HK-2 (cell line): ENCODE measurements around the gene GCSAML.
"Not testable (repeated sequence)": the region's sequence is repeated elsewhere in the genome, so short reads cannot be mapped to it uniquely, and the experiment has no call there.

Experiments used
- DNase-seq: peaks from one replicate; pipeline ENCODE4 v3.0.0-alpha.2; 2018; ENCODE audit not compliant: unreplicated experiment

GCSAML gene

DNA sequence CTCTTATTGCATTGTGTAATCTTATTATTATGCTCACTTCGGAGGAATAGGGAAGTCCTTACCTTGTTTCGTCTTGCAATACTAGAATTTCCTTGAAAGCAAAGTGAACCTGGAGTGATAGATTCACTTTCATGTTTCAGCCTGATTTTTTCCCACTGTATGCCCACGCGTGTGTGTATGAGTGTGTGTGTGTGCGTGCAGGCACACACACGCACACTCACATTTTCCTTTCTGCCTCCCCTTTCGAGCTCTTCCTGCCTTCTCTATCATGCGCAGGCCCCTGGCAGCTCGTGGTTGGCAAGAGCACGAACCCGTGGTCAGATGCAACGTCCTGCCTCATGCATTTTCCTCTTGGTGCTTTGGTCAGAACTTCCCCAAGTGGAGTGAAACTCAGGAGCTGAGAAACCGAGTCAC lies at the start of gene GCSAML:
Gene GCSAML, plus strand, starts transcription at position 366 of the 414 bp plus-strand sequence. CDS start 58 bp downstream, outside the sequence.
- no peak for DNase-seq

DNA sequence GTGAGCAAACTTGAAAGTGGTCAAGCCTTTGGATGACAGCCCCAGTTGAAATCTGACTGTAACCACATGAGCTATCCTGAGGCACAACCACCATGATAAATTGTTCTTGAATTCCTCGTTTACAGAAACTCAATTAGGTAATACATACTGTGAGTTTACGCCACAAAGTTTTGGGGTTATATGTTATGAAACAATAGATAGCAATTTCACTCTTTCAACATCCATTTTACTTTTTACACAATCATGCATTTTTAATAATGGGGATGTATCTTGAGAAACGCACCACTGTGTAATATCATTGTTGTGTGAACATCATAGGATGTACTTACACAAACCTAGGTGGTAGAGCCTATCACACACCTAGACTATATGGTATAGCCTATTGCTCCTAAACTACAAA lies 48.1 kb upstream of the GCSAML start:
- DNase-seq = no peak

DNA sequence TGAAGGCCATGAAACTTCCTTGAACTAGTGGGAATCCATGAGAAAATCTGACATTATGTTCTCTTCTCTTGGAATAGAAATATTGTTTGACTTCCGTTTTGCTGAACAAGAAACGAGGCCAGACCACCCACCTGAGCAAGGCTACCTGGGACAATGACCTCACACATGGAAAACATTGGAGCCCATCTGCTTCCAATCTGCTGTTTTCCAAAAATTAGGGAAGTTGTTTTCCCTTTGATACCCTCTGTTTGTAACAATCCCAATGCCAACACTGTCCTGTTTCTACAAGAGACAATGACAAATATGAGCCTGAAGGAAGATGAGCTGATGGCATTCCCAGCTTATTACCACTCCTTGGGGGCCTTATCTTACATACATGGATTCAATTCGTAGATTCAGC lies 42.1 kb upstream of the GCSAML start:
- no peak for DNase-seq

DNA sequence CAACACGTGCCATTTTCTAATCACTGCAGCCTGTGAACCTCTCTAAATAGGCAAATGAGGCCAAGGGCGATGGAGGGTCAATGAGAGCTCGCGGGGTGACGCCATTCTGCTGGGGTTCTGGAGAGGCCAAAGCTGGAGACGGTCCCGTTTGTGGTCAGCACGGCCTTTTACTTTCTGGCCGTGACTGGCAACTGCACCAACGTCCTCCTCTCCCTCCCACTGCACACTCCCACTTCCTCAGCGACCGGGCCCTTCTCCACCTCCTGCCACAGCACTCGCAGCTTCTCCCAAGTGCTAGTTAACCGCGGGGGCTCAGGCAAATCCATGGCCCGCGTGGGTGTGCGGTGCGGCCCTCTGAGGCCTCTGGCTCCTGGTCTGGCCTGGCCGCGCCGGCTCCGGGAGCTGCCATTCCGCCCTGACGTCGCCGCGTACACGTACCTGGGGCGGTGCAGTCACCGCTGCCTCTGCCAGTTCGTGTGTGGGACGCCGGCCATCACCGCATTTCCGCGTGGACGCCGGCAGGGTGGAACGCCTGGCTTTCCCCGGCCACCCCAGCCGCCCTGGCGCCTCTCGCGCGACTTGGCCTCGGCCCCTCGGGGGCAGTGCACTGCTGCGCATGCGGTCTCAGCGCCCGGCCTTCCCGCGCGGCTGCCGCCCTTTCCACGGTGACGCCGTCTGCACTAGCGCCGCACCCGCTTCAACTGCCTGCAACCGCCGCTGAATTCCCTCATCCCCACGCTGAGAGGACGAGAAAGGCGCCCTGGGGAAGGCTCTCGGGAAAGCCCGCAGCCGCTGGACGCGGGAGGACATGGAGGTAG lies 30.9 kb upstream of the GCSAML start:
- DNase-seq = no peak

DNA sequence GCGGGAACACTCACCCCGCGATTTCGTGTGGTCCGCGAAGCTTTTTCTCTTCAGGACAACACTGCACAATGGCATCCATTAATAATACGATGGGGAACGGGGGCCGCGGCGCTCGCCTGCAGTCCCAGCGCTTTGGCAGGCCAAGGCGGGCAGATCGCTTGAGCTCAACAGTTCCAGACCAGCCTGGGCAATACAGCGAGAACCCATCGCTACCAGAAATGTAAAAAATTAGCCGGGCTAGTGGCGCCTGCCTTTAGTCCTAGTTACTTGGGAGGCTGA lies 30.4 kb upstream of the GCSAML start:
- no peak for DNase-seq

DNA sequence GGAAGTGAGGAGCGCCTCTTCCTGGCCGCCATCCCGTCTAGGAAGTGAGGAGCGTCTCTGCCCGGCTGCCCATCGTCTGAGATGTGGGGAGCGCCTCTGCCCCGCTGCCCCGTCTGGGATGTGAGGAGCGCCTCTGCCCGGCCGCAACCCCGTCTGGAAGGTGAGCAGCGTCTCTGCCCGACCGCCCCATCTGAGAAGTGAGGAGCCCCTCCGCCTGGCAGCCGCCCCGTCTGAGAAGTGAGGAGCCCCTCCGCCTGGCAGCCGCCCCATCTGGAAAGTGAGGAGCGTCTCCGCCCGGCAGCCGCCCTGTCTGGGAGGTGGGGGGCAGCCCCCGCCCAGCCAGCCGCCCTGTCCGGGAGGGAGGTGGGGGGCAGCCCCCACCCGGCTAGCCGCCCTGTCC lies 27.0 kb upstream of the GCSAML start:
- DNase-seq = not testable (repeated sequence)

DNA sequence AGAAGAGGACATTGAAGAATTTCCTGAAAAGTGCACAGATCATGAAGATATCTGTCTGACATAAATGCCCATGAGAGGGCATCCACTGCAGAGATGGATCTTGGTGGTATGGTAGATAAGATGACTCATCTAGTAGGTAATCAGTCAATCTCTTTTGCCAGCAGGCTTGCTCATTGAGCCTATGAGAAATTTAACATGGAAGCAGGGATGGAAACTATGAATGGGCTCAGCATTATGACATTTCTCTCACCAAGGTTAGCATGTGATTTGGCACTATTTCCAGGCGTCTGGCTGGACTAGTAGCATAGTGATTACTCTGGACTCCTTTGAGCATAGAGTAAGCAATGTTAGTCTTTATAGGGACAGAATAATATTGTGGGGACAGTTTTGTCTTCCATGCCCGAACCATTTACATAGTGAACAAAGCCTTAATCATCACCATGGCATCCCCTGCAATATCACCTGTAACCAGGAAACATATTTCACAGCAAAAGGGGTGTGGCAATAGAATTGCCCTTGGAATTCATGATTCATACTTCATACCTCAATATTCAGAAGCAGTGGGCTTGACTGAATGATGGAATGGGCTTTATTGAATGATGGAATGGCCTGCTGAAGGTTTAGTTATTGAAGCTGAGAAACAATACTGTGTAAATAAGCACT lies 20.0 kb upstream of the GCSAML start:
- DNase-seq = no peak

DNA sequence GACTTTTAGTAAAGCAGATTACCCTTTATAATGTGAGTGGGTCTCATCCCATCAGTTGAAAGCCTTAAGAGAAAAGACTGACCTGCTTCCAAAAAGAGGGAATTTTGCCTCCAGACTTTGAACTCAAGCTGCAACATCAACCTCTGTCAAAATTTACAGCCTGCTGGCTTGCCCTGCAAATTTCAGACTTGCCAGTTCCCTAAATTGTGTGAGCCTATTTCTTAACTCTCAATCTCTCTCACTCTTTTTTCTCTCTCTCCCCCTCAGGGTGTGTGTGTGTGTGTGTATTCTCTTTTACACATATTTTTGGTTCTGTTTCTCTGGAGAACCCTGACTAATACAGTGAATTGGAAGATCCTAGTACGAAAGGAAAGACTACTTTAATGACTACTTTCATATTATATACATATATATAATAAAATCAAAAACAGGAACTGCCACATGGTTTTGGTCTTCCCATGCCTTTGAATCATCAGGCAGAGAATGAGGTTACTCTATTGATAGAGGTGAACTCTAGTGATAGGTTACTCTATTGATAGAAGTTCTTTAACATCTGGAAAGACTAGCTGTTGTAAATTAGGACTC lies 19.1 kb upstream of the GCSAML start:
- DNase-seq = no peak

DNA sequence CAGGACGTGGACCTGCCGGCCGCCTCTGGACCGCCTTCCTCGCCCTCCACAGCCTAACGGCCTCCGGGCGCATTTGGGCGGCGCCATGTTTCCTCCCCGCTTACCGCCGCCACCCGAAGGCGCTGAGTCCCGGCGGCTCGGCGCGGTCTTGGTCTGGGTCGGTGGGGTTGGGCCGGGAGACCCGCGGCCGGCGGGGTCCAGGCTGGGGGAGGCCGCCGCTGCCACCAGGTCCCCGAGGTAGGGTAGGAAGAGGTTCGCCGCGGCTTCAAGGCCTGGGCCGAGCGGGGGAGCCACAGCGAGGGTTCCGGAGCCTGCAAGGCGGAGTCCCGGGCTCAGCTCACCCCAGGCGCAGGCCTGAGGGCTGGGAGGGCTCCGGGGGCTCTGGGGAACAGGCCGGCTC lies 18.1 kb upstream of the GCSAML start:
- no peak for DNase-seq

DNA sequence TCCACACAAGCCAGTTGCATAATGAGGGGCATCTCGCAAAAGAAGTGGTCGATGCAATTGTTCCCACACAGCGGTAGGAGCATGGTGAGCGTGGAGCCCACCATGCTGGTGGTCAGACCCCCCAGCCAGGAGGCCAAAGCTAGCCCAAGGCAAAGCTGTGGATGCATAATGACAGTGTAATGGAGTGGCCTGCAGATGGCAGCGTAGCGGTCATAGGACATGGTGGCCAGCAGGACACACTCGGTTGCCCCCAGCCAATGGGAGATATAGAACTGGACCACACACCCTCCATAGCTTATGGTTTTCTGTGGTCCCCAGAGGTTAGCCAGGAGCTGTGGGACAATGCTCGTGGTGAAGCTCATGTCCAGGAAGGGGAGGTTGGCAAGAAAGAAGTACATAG lies 17.0 kb upstream of the GCSAML start:
- no peak for DNase-seq

DNA sequence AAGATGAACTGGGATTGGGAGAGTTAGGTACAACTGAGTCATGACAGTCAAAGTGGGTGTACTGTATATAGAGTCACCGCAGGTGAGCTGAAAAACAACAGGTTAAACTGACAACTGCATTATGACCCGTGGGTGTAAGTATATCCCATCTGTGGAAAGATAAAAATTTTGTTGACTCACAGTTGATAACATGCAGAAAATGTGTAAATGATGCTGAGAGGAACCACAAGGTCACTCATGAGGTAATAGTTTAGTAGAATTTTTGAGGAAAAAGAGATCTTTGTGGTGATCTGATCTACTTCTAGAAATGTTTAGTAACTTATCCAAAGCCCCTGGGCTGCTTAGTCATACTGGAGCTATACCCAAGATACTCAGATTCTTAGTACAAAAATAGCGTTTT lies 13.5 kb upstream of the GCSAML start:
- no peak for DNase-seq

DNA sequence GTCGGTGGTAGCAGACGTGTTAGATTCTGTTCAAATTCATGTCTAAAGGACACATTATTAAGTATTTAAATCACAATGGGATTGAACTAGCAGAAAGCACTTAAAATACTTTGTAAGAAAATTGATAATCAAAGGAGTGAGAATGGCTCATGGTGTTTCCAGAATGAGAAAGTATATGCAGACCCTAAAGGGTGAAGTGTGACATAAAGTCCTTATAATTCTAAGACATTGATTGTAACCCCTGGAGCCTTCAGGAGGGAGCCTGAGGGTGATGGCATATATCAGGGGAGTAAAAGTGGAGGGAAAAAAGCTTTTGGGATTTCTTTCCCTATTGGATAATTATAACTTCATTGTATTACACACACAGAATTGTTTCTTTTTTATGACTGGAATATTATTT lies 12.6 kb upstream of the GCSAML start, which contains the start of gene OR2C3:
Gene OR2C3, minus strand, starts transcription at position 101 of the 400 bp plus-strand sequence. CDS start 3,929 bp downstream, outside the sequence.
- DNase-seq = no peak

DNA sequence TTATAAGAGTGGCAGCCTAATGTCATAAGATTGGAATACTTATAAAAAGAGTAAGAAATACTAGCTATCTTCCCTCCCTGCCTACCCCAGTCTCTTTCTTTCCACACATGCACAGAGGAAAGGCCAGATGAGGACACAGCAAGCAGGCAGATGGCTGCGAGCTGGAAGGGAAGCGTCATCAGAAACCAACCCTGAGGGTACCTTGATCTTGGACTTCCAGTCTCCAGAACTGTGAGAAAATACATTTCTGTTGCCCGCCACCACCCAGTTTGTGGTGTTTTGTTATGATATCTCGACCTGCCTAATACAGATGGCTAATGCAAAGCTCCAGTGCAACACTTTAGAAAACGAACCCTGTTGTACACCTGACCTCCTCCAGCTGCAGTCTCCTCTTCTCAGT lies 10.4 kb upstream of the GCSAML start:
- no peak for DNase-seq

DNA sequence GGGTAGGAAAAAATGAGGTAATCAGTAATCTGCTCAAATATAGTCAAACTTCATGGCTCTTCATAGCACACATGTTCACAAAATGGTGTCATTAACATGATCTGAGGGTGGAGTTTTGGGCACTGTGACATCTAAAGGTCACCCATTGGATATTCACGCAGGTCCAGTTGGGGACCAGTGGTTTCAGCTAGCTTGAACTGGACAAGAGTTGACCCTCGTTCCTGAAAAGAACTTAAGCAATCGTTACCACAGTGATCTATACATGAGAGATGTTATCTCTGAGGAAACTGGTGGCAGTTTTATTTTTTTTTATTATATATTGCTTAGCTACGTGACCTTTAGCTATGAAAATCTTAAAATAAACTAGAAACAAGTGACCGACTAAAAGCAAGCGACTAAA lies 9.7 kb upstream of the GCSAML start:
- DNase-seq = no peak

DNA sequence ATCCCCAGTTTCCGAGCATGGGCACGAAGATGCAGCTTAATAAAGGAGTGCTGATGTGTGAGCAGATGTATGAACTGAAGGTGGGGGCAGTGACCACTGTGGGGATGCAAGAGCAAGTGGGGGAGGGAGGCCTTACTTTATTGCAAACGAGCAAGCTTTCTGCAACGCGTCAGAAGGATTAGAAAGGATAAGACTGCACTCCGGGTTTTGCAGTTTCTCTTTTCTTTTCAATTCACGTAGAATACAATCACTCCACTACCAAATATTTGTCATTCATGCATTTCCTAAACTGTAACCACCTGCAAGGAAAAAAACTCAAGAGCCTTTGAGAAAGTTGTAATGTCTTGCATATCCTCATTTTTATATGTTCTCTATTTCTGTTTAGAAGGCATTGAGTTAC lies 8.4 kb upstream of the GCSAML start:
- DNase-seq = no peak

DNA sequence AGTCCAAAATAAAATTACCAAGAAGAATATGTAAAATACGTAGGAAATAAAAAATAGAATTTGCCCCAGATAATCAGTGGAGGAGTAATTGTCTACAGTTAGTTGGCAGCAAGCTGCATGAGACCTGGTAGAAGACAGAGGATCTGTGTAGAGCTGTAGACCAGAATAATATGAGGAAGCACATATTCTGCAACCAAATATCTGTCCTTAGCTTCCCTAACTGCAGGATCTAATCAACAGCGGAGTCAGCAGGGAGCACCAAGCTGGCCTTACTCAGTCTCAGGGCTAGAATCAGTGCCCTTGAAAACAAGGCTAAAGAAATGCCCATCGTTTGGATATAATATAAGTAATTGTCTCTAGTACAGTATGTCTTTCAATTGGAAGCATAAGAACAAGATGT lies 6.1 kb upstream of the GCSAML start:
- no peak for DNase-seq

DNA sequence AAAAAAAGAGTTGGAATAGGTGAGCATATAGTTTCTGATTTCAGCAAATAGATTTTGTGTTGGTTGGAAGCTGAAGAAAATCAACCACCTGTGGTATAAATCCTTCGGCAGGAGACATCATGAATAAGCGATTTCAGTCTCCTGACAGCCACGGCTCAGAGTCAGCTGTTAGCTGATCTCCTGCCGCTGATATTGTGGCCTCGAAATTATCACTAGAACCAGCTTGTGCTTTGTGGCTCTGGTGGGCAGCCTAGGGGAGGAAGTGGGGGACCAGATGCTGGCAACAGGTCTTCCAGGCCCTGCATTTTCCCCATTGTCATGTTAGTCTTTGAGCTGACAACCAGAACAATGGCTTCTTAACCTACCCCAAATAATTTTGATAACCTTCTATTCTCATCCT lies 842 bp upstream of the GCSAML start:
- DNase-seq = no peak

DNA sequence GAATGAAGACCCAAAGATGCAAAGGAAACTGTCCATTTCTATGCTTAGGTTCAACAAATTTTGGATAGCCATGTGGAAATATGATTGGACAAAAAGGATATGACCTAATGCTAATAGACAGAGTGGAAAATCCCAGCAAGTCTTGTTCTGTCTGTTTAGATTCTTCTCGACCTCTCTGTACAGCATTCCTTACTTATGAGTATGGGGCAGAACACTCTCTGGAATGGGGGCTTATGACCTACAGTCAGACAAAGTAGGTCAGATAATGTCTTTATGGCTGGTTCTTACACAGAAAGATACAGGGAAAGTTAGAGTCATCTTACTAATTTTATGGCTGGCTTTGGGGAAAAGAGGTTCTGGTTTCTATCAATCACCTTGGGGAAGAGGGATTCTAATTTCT lies 2.8 kb downstream of the GCSAML start:
- DNase-seq = no peak

DNA sequence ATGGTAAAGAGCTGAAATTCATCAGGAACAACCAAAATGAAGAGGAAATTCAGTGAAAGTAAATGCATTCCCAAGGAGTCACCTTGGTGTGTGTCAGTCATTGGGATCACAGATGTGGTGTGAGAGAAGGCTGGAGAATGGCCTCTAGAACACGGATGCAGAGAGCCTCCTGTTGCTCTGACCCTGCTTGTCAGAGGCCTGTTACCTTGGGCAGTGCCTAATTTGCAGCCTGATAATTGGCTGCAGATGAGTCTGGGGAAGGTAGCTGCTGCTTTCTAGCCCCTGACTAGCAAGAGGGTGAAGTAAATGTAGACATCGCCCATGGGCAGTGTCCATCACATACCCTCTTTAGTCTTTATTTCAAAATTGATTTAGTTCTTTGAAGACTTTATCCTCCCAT lies 3.3 kb downstream of the GCSAML start:
- no peak for DNase-seq

DNA sequence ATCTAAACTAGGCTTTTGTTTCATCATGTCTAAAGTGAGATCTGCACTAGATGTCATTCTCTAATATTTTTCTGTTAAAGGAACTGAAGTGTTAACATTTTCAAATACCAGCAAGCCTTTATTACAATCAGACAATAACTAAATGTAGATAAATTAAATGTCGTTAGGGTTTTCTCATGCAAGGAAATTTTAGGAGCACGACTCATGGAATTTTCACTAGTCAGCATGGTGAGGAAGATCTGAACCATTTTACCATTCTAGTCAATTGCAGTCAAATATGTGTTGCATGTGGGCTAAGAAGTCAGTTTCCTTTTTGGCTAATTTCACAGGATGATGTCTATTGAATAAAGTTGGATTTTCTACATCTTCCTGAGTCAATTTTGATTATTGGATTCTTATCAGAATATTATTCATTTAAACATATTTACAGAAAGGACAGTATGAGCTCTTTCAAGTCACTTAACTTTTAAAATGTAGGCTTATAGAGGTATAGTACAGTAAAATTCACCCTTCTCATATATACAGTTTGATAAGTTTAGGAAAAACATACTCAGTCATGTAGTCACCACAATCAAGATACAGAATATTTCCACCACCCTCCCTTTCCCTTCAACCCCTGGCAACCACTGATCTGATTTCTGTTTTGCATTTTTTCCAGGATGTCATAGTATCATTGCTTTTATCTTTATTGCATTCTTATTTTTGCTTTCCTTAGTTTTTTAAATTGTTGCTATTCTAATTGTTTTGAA lies 9.2 kb downstream of the GCSAML start:
- no peak for DNase-seq

DNA sequence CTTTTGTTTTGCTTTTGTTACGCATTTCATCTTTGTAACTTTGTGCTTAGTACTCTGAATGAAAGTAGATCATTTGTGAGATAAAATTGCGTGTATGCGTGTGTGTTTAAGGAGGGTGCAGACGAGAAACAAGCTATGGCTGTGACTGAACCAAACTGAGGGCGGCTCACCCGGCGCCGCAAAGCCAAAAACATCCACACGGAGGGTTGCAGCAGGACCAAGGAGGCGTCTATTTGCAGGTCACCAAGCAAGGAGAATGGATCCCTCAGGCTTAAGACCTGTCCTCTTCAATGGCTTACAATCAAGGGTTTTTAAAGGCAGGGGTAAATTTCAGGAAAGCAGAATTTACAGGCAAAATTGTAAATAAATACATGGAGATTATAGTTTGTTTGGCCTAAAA lies 12.8 kb downstream of the GCSAML start:
- no peak for DNase-seq

DNA sequence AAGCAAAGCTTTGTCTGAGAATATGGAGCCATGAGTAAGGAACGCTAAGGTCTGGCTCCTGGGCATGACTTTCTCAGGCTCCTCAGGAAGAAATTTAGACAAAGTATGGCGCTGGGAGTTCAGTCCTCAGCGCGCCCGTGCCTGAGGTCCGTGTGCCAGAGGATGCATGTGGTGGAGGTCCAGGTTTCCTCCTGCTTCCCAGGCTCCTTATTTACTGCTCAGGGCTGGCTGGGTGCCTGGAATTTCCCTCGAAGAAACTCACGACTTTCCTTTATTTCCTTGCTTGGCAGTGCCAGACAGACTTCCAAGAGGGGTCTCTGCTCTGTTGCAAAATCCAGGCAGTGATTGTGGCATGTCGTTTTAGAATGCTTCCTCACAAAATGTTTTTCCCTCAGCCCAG lies 13.3 kb downstream of the GCSAML start:
- no peak for DNase-seq

DNA sequence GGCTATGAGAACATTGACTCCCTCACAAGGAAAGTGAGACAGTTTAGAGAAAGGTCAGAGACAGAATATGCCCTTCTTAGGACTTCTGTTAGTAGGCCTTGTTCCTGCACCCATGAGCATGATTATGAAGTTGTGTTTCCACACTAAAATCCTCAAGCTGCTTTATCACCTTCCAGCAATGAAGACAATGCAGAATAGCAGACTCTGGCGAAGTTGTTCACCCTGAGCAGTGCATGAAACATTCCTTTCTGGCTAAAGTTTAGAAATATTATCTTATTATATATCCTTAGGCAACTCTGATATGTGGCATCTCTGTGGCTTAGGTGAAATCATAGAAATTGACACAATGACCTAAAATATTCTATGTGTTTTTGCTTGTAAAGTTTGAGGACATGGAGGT lies 25.3 kb downstream of the GCSAML start:
- no peak for DNase-seq
